AG04449 (cell line): ENCODE measurements around the gene BIN1.

Experiments
- CTCF ChIA-PET: fragments of 350-600 bp; formaldehyde crosslinking; extraction: SDS; loops from one replicate; lab custom pipeline; 2021; ENCODE audit warnings: antibody characterized with exemption; lab: Yijun Ruan, JAX
- POLR2A ChIA-PET: fragments of 400-600, 350-600 bp; formaldehyde crosslinking; extraction: SDS; loops from one replicate; lab custom pipeline; 2020; ENCODE audit warnings: antibody characterized with exemption, inconsistent platforms; lab: Yijun Ruan, JAX
- DNase-seq: peaks from one replicate; pipeline ENCODE4 v3.0.0-alpha.2; 2010; ENCODE audit warnings: low read depth, low spot score
- H3K4me3 ChIP-seq: 2 replicates; pipeline ENCODE4 v1.5.1; 2011; ENCODE audit warnings: low read depth, mild to moderate bottlenecking, control low read depth, low read length
- TF ChIP-seq, protein P1 (sequence below): IDR thresholded peaks from one replicate; pipeline ENCODE4 v1.5.1; 2011; ENCODE audit warnings: mild to moderate bottlenecking, moderate library complexity, low read length, control low read depth, inconsistent platforms; ENCODE audit not compliant: insufficient read depth; ENCODE audit errors: missing control alignments

Gene BIN1

DNA sequence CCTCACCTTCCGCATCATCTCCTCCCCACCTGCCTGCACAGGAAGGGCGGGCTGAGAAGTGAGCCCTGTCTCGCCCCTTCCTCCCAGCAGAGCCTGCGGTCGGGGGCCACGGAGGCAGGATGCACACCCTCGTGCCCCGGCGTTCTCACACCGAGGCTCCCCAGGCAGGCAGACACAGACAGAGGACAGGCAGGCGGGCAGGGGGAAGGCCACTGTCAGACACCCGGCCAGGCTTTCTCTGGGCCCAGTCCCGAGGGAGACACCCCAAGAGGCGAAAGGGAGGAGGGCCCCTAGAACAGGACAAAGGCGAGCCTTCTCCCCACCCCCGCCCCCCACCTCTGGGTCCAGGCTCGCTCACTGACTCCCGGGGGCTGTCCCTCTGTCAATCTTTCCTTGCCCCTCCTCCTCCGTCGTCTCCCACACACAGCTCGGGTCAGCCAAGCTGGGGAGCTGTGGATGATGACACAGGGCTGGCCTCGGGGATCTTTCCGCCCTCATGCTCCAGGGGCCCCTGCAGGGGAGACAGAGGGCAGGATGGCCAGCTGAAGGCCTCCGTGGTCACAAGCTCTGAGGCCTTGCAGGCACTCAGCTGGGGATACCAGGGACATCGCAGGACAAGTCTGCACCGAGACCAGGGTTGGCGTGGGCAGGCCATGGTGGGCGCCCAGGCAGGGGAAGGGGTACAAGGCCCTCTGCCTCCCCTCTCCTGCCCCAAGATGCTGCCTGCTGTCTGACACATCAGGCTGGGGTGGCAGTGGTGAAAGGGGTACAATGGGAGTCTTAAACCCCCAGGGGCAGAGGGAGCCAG is 24.9 kb downstream of the BIN1 start:
- DNase-seq = no peak
- H3K4me3 ChIP-seq = no peak overlapping the region

DNA sequence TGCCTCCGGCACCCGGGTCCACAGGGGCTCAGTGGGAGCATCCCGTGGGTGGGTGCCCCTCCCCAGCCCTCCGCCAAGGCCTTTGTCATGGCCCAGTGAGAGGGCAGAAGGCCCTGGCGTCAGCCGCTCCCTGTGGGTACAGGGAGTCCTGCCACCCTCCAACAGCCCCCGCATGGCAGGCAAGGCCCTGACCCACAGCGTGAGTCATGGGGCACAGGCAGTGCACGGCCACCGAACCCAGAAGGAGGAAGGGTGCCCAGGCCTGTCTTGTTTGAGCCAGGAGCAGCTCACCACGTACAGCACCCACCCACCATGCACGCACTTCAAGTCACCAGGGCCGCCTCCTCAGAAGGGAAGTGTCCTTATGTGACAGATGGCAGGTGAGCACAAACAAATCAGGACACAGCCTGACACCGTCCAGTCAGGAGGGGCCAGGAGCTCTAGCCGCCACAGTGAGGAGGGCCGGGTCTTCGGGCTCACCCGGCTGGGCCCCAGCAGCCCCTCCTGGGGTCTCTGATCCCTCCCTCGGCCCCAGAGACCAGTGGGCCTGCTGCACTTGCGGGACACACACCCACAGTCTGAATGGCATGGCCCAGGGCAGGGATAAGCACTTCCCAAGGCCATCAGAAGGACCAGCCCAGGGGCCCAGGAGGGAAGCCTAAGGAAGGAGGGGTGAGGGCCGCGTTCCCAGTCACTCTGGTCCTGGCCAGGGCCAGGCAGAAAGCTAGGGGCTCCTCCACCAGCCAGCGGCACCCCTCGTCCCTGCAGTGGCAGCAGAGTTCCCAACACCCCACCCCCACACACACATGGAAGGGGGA is 25.8 kb downstream of the BIN1 start:
- H3K4me3 ChIP-seq = no peak overlapping the region
- CTCF ChIA-PET = interaction anchor here (1.0 to 9.7 kb wide), 4 partner anchors 8 to 94 kb away, joined by 3 to 95 read pairs (median 3); no protein-coding TSS in a partner anchor
- DNase-seq = no peak
- POLR2A ChIA-PET = no interaction called here
- TF ChIP-seq, protein P1, sequence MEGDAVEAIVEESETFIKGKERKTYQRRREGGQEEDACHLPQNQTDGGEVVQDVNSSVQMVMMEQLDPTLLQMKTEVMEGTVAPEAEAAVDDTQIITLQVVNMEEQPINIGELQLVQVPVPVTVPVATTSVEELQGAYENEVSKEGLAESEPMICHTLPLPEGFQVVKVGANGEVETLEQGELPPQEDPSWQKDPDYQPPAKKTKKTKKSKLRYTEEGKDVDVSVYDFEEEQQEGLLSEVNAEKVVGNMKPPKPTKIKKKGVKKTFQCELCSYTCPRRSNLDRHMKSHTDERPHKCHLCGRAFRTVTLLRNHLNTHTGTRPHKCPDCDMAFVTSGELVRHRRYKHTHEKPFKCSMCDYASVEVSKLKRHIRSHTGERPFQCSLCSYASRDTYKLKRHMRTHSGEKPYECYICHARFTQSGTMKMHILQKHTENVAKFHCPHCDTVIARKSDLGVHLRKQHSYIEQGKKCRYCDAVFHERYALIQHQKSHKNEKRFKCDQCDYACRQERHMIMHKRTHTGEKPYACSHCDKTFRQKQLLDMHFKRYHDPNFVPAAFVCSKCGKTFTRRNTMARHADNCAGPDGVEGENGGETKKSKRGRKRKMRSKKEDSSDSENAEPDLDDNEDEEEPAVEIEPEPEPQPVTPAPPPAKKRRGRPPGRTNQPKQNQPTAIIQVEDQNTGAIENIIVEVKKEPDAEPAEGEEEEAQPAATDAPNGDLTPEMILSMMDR = no peak

More for the DNA sequence above, 24.9 kb downstream of the BIN1 start:
- CTCF ChIA-PET = interaction anchor here (1.2 to 9.7 kb wide), 2 partner anchors 14 to 93 kb away, joined by 3 to 95 read pairs; no protein-coding TSS in a partner anchor
- TF ChIP-seq, protein P1 = no peak
- POLR2A ChIA-PET = interaction anchor here (0.6 kb wide), 1 partner anchor 60 kb away, joined by 5 read pairs; no protein-coding TSS in a partner anchor

DNA sequence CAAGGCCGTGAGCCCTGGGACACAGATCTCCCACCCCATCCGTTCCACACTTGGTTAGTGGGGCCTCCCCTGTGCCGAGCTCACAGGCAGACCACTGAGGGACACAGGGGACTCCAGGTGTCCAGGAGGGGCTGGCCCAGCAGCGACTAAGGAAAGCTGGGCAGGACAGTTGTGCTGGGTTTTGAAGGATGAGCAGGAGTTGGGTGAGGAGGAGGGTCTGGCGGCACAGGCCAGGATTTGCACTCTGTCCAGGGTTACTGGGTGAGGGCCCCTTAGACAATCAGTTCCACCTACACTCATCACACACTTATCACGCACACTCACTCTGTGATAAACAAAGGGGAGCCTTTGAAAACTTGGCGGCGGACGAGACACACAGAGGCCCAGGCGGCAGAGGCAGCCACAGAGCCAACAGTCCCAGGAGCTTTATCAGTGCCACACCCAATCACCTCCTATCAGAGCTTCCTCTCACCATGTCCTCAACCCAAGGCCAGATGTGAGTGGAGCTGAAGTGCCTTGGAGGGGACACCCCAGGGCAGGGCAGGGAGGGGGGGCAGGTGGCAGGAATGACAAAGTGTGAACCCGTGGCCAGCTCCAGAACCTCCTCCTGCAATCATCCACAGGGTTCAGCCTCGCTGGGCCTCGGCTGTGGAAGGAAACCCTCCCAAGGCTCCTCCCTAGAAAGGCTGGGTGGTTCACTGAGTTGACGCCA is 26.6 kb downstream of the BIN1 start:
- ChIA-PET CTCF (interaction anchor here (0.9 to 9.7 kb wide), 5 partner anchors 9 to 95 kb away, joined by 3 to 95 read pairs (median 3); no protein-coding TSS in a partner anchor), POLR2A (no interaction called here)
- H3K4me3 ChIP-seq = no peak overlapping the region
- DNase-seq = no peak
- TF ChIP-seq, protein P1 = no peak

DNA sequence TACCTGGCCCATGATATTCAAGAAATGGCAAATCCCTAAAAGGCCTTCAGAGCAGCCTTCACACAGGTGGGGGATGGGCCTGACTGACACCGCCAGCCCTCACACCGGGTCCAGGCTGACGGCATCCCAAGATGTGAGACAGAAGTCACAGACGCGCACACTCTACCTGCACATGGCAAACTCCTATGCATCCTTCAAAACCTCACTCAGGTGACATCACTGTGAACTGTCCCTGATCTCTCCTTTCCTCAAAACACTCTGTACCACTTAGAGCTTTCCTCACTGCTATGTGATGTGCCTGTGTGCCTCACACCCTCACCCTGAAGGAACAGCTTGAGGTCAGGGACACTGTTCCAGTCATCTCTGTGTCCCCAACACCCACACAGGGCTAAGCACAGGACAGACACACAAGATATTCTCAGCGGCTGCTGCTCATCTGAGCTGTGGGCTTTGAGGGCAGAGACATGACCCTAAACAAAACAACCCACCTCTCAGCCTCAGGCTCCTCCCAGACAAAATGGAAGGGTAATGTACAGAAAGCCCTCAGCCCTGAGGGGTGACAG is 27.5 kb downstream of the BIN1 start:
- H3K4me3 ChIP-seq = no peak overlapping the region
- DNase-seq = no peak
- ChIA-PET CTCF (interaction anchor here (0.9 to 9.7 kb wide), 5 partner anchors 10 to 96 kb away, joined by 3 to 95 read pairs (median 4); no protein-coding TSS in a partner anchor), POLR2A (no interaction called here)
- TF ChIP-seq, protein P1 = no peak

DNA sequence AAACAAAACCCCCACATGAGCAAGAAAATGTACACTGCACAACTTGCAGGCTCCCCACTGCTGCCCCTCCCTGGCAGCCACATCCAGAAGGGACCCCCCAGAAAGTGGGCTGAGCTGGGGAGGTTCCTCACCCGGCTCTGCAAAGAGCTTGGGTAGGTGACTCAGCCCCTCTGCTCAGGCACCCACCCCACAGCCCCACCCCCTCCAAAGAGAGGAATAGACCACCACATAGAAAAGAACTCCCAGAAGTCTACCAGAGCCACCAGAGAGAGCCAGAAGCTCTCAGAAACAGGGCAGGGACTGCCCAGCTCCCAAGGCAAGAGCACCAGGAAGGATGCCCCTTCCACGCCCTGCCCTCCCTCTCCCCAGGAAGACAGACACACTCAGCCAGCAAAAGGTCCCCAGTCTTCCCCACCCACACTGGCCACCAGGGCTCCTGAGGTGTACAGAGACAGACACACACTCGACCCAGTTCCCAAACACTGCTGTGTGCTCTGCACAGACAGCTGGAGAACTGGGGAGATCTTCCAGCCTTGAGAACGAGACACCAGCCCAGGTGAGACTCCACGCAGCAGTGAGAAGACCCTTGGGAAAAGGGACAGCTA is 28.2 kb downstream of the BIN1 start:
- ChIA-PET CTCF (interaction anchor here (0.9 to 9.7 kb wide), 2 partner anchors 10 to 12 kb away, joined by 4 to 95 read pairs; no protein-coding TSS in a partner anchor), POLR2A (interaction anchor here (1.6 kb wide), 1 partner anchor 9 kb away, joined by 4 read pairs; no protein-coding TSS in a partner anchor)
- TF ChIP-seq, protein P1 = no peak
- no peak for DNase-seq
- H3K4me3 ChIP-seq = no peak overlapping the region
